GM19043 (cell line): ENCODE data around the gene OSBPL5.
"Not testable (repeated sequence)": the region's sequence is repeated elsewhere in the genome, so short reads cannot be mapped to it uniquely, and the experiment has no call there.

Source experiments
- ATAC-seq: cut with Tn5 transposase; IDR thresholded peaks from one replicate; pipeline ENCODE4 v1.9.1; 2021; ENCODE audit warnings: low read depth; ENCODE audit not compliant: unreplicated experiment

OSBPL5 gene

DNA sequence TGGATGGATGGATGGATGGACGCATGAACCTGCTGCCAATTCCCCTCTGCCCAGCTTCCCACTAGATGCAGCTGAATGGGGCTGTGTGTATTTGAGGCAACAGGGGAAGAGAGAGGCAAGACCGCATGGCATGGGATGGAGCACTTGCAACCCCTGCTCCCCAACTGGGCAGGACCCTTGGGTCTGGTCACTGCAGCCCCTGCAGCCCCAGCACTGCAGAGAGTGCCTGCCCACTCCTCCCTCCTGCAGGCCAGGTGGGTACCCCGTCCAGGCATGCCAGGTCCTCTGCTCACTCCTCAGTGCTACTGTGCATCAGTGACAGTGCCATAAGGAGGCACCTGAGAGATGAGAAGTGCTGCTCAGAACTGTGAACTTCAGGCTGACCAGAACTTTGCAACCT is 40.3 kb downstream of the OSBPL5 start:
- ATAC-seq: no peak

DNA sequence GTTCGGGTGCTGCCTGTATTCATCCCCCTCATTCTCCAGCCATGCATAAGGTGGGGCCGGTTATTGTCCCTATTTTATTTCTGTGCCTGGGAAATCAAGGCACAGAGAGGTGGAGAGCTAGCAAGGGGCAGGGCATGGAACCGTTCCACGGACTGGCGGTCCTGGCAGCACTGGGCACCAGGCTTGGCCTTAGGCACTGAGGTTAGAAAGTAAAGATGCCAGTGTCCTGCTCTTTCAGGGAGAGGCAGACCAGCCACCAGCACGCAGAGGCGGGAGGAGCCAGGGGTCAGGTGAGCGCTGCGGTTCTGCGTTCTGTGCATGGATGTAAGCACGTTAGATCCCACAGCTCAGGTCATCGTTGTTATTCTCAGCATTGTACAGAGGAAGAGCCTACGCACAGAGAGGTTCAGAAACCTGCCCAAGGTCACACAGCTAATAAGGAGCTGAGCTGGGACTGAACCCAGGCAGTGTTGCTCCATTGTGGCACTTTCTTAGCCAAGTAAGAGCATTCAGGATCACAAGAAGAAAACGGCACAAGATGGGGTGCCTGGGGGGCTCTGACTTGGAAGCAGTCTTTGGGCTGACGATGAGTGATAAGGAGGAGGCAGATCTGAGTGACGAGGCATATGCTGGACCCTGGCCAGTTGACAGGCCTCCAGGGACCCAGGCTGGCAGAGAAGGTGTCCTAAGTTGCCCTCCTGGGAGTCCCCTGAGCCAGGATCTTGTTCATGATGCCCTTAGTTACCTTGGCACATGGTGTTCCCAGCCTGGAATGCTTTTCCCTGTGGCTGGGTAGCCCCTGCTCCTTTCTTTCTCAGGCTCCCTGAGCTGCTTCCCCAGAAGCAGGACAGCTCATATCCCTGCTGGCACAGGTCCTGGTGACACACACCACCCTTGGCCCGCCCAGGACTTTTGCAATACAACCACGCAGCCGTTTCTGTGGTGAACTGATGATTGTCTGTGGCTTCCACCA is 41.1 kb downstream of the OSBPL5 start:
- ATAC-seq: no peak

DNA sequence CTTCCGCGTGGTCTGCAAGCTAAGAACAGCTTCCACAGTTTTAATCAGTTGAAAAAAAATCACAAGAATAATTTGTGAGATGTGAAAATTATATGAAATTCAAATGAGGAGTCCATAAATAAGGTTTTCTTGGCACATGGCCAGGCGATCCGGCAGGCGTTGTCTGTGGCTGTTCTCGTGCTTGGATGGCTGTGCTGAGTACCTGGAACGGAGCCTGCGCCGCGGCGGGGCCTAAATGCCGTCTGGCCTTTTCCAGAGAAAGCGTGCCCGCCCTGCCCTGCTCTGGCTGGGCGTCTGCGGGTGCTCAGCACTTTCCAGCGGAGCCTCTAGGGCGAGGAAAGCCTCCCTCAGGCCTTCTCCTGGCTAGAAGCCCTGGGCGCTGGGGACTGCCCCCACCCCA is 41.8 kb downstream of the OSBPL5 start:
- ATAC-seq: no peak

DNA sequence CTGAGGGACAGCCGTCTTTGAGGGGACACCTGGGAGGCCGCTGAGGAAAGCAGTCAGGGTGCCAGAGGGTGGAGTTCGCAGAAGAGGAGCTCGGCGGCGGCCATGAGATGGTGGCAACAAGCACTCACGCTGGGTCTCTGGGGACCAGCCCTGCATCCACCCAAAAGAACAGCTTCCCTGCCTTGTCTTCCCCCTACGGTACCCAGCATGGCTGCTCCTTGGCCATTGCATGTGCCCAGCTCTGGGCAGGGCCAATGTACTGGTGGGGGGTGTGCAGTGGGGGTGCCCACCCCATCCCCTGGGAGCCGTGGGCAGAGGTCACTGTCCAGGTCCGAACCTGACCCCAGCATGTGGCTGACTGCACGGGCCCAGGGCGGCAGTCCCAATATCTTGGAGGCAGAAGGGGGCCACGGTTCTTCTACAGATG is 42.3 kb downstream of the OSBPL5 start:
- no peak for ATAC-seq

DNA sequence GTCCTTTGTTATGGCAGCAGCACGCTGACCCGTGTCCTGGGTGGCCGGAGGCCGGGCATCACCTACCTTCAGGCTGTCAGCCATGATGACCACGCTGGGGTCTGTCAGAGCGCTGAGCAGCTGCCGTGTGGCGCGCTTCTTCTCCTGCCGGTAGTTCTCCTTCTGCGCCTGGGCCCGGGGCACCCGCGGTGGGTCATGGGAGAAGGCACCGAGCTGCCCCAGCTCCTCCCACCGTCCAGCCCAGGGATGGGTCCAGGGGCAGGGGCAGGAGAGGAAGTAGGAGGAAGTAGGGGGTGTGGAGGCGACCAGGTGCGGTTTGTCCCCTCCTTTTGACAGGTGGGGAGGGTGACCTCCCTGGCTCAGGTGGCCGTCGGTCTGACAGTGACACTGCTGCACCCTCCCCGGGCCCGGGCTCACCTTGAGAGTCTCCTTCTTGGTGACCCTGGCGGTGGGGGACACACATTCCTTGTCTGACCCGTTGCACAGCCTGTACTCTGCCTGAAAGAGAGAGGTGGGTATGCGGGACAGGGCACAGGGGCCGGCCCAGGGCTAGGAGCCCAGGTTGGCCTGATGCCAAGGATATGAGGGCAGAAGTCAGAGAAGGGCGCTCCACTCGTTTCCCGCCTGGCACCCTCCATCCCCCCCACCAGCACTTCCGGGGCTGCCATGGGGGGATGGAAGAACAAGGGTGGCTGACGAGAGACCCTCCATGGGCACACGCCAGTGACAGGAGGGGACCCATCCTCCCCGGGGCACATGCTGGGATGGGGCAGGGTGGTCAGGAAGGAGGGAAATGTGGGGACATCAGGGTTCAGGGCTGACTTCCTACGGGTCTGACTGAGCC is 43.0 kb downstream of the OSBPL5 start:
- ATAC-seq: no peak

DNA sequence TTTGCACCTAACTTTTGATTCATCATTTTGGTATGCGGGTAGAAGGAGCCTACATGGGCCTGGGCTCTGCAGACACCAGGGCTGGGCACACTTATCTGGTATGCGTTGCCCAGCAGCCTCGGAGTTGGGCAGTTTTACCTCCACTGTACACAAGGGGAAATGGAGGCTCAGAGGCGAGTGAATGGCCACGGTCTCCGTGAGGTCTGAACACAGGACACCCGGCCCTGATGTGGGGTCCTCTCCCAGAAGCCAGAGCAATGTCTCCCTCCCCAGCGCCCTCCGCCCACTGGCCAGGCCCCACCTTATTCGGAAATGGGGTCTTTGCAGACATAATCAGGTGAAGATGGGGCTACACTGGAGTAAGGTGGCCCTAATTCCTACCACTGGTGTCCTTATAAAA is 43.7 kb downstream of the OSBPL5 start:
- ATAC-seq: no peak

DNA sequence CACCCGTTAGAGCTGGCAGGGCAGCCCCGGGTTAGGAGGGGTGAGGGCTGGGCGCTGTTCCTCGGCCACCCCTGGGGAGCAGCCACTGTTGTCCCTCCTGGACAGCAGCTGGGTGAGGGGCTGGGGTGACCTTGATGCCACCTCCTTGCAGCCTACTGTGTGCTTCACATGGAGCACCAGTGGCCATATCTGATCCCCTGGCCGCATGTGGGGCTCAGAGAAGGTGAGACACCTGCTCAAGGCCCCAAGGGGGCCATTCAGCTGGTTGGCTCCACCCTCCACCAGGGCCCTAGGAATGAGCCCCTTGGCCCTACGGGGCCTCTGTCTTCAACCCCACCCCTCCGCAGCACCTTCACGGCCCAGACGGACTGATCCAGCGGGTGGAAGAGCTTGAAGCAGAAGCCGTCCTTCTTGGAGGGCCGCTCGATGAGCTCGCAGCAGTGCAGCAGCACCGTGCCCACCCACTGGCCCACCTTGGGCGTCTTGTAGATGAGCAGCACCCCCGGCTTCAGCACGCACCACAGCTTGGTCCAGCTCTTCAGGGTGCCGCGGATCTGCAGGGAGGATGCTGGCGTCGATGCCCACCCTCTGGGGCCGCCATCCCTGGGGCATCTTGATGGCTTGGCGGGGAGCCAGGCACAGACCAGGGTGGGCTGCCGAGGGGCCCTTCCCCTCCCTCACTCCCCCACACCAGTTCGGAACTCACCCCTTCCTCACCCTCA is 44.9 kb downstream of the OSBPL5 start:
- no peak for ATAC-seq

DNA sequence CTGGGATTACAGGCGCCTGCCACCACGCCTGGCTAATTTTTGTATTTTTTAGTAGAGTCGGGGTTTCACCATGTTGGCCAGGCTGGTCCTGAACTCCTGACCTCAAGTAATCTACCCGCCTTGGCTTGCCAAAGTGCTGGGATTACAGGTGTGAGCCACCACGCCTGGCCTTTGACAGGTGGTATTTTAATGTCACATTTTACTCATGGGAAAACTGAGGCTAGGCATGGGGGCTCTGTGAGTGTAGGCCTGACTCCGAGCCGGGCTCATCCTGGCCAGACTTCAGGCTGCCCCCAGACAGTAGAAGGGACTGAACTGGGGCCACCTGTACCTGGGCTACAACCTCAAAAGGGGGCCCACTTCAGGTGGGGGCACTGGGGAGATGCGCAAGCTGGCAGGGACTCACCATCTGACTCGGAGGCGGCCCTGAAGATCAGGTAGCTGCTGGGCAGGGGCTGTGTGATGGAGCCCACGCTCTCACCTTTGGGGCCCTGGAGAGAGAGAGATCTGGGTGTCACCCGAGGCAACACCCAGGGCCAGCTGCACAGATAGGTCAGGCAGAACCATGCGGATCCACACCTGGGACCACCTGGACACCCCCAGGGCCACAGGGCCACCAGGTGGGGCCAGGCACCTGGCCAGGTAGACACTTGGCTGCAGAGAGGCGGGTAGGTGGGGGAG is 45.8 kb downstream of the OSBPL5 start:
- ATAC-seq: no peak

DNA sequence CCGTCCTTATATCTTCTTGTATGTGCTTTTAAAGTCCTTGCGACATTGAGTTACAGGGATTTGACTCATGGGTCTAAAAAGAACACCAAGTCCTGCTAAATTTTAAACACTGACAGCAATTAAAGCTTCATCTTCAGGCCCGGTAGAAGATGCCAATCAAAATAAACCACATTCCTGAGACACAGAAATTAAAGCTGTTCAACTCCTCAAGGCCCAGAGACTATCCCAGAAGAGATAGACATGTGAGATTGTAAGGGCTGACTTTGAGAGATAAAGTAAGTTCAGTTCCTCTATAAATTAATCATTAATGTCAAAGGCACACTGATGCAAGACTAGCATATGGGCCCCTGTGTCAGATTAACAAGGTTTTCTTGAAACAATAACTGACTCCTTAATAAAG is 49.8 kb downstream of the OSBPL5 start:
- ATAC-seq: no peak

DNA sequence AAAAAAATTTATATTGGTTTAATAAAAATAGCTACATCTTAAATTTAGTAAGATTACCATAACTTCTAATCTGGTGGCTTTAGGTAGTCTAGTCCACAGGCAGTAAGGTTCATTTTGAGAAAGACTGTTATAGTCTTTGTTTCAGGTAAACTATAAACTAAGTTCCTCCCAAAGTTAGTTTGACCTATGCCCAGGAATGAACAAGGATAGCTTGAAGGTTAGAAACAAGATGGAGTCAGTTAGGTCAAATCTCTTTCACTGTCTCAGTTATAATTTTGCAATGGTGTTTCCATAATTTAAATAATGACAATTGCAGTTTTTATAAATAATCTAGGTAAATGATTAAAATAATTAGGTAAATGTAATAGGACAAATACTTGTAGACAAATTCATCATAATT is 51.4 kb downstream of the OSBPL5 start:
- ATAC-seq: not testable (repeated sequence)

DNA sequence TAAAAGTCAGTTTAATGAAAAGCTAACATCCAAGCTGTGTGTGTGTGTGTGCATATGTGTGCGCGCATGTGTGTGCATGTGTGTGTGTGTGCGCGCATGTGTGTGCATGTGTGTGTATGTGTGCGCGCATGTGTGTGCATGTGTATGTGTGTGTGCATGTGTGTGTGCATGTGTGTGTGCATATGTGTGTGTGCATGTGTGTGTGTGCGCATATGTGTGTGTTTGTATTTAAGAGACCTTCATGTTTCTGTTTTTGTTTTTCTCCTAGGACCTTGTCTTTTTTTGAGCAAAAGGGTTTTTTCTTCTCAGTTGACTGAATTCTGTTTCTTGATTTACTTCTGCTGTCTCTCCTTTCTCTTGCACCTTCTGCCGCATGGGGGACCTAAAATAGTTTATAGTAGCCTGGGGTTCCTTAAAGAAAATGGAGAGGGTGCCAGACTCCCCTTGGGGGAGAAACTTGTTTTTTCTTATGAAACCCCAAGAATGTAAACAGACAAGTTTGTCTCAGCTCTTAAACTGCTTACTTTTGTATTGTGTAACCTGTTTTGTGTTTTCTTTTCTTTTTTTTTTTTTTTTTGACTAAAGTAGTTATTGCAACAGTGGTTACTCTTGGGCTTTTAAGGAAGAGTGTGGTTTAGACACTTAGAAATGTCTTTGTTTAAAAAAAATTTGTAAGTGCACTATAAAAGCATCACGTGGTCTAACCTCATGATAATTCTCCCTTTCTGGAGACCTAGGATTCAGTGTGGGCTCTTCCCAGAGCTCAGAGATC is 53.0 kb downstream of the OSBPL5 start:
- no peak for ATAC-seq

DNA sequence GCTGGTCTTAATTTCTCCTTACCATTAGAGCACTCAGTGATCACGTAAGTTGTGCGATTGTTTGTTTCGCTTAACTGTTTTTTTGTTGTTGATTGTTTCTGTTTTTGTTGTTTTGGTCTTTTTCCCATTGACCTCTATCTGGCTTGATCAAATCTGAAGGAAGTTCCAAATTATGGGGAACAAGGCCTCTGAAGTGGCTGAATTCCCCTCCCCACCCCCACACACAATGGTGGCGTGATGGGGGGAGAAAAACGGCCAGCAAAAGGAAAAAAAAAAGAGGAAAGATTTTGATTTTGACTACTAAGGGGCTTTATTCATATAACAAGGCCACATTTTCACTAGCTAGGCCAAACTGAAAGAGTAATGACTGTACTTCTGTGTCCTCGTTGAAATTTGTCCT is 53.6 kb downstream of the OSBPL5 start:
- no peak for ATAC-seq

DNA sequence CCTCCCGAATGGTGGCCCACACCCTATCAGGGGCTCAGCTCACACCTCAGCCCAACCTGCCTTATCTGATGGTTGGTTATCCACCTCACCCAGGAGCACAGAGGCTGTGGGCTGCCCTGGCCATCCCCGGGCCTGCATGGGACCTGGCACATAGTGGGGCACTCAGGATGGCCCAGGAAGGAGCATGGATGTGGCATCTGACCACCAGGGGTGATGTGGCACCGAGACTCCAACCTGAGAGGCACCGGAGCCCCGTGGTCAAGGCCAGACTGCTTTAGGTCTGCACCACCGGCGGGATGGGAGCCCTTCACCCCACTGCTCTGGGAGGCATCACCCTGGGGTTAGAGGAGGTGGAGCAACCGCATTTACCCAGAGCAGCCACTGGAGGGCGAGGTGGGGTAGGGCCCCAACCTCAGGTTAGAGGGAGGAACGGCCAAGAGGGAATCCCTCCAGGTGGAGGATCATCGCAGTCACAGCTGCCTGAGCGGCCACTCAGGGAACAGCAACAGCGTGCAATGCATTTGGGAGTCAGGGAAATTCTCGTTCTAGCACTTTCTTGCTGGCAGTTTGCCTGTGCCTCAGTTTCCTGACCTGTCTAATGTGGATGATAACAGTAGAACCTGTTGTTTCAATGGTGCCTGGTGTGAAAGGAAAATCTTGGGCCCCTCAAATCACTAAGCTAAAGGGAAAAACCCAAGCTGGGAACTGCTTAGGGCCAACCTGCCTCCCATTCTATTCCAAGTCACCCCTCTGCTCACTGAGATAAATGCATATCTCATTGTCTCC is 55.0 kb downstream of the OSBPL5 start:
- no peak for ATAC-seq

DNA sequence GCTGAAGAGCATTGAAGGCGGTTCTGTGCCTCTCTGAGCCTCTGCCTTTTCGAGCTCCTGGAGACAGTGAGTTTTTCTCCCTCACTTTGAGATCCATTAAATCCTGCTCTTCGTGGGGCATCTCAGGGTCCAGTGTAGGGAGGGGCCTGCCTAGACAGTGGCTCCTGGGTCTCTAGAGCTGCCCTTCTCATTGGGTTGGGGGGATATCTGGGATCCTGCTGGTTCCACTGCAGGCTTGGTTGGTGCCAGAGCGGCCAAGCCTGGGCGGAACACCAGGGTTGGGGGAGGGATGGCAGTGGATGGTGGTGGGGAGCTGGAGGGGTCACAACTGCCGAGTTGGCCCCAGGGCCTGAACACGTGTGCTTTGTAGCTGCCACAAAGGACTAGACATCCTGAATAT is 55.7 kb downstream of the OSBPL5 start:
- ATAC-seq: no peak

DNA sequence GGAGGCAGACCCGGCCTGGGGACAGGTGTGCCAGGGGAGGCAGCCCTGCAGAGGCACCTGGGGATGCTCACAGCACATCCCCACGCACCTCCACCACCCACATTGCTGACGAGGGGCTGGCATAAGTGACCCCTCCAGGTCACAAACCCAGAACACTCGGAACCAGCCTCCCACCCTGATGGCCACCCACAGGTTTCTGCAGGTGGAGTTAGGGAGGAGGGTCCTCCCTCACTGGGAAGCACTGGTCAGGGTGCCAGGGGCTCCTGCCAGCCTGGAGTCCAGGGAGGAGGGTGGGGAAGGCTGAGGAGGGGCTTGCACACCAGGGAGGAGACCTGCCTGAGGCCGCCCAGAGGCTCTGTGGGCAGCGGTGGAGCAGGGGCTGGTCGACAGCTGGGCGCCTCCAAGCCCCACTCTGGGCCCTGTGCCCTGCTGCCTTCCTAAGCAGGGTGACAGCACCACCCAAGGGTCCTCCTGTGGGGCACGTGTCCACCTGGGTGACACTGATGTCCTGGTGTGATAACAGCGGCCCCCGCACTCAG is 56.9 kb downstream of the OSBPL5 start:
- ATAC-seq: no peak

DNA sequence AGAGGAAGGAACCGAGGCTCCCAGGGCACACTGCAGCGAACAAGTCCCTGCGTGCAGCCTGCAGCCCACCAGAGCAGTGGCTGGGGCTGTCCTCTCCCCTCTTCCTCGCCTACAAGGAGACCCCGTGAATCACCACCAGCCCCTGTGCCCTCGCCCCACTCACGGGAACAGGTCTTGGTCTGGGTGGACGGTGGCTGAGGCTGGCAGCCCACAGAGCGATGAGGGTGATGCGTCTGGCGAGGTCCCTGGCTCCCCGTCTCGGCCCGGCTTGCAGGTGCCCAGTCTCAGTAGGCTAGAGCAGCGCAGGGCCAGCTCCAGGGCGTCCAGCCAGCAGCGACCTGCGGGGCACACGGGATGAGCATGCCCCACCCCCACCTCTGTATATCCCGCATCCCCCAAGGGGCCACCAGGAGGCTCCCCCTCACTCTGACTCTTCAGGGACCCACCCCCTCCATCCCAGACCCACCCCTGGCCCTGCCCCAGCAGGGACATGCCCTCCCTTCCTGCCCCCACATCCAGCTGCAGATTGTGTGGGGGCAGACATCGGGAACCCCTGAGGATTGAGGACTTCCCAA is 57.4 kb downstream of the OSBPL5 start:
- ATAC-seq: no peak

DNA sequence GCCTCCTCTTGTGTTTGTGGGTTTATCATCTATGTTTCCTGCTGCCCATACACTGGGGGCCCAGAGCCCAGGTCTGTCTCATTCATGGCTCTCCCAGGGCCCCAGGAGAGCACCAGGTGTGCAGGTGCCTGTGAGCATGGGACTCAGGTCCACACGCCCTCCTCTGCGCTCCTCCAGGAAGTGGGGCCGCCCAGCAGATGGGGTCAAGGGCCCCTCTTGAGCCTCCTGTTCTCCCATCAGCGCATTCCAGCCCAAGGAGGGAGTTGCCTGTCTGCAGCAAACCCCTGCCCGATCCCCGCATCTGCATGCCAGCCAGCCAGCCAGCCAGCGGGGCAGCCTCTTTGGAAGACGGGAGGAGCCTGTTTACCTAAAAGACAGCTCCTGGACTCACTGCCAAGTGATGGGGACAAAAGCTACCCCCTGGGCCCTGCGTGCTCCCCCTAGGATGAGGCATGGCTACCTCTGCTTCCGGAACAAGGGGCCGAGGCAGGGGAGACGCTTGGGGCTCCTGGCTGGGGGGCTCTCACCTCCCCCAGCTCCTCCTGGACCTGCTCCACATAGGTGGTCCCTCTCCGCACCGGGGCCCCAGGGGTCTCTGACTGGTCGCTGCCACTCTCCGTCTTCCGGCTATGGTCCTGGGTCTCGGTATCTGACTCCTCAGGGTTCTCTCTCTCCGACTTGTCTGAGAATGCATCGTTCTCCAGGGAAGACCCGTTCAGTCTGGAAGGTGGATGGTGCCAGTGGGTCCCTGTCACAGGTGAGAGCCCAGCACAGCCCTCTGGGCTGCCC is 58.2 kb downstream of the OSBPL5 start:
- no peak for ATAC-seq
